ENCODE data around the gene SPINK14. TPM values are rescaled to one million over a fixed set of nuclear protein-coding genes. Genes with fewer than 3 reads are reported as not detected.

Gene SPINK14, protein sequence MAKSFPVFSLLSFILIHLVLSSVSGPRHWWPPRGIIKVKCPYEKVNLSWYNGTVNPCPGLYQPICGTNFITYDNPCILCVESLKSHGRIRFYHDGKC
- total RNA-seq = not detected in 3 replicates

- H3K4me3 Mint-ChIP-seq = no peak within 1 kb of the TSS
- no peaks in the 10 kb centered on the region for H3K9me3 Mint-ChIP-seq
- peaks cover 6% of the 10 kb centered on the region for H3K27me3 Mint-ChIP-seq (ENCODE audit: low read depth)
- DNase-seq (ENCODE audit: low spot score in 2 of 2, unreplicated experiment in 2 of 2) = no peak
- TF ChIP-seq CTCF (IDR thresholded peaks at IDR 0.05; ENCODE audit: unreplicated experiment) = no peak
- H3K27ac Mint-ChIP-seq = no peak within 1 kb of the TSS
- H3K36me3 Mint-ChIP-seq = no peaks in the 10 kb centered on the region
- no peaks in the 10 kb centered on the region for H3K4me1 Mint-ChIP-seq
Measured at GRCh38 chr5:148168246-148168645, at the start of gene SPINK14. Gene SPINK14 (plus strand): TSS chr5:148168546. CDS start chr5:148169733, 1,187 bp downstream.

GRCh38 chr5:148120317-148120716 lies 48.0 kb upstream of the SPINK14 start:
- no peak overlapping the region for H3K4me3 Mint-ChIP-seq
- no peaks in the 10 kb centered on the region for H3K27me3 Mint-ChIP-seq (ENCODE audit: low read depth)
- H3K36me3 Mint-ChIP-seq = peaks cover 40% of the 10 kb centered on the region
- H3K9me3 Mint-ChIP-seq = no peaks in the 10 kb centered on the region
- H3K27ac Mint-ChIP-seq = no peak overlapping the region
- DNase-seq (ENCODE audit: low spot score in 2 of 2, unreplicated experiment in 2 of 2) = no peak
- no peaks in the 10 kb centered on the region for H3K4me1 Mint-ChIP-seq
- TF ChIP-seq CTCF (IDR thresholded peaks at IDR 0.05; ENCODE audit: unreplicated experiment) = no peak

DNA sequence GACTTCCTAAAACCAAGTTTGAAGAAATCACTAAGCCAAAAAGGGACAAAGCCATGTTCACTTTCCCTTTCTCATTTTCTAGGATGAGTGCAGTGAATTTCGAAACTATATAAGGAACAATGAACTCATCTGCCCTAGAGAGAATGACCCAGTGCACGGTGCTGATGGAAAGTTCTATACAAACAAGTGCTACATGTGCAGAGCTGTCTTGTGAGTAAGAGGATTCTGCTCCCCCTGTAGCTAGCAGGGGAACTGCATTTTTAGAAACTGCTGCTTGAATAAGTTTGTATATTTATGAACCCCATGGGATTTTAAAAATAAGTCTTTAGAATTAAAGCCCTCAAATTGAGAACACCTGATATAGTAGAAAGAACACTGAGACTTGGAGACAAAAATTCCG lies 42.7 kb upstream of the SPINK14 start:
- no peak for TF ChIP-seq CTCF (IDR thresholded peaks at IDR 0.05; ENCODE audit: unreplicated experiment)
- H3K27me3 Mint-ChIP-seq (ENCODE audit: low read depth) = no peaks in the 10 kb centered on the region
- H3K27ac Mint-ChIP-seq = no peak overlapping the region

DNA sequence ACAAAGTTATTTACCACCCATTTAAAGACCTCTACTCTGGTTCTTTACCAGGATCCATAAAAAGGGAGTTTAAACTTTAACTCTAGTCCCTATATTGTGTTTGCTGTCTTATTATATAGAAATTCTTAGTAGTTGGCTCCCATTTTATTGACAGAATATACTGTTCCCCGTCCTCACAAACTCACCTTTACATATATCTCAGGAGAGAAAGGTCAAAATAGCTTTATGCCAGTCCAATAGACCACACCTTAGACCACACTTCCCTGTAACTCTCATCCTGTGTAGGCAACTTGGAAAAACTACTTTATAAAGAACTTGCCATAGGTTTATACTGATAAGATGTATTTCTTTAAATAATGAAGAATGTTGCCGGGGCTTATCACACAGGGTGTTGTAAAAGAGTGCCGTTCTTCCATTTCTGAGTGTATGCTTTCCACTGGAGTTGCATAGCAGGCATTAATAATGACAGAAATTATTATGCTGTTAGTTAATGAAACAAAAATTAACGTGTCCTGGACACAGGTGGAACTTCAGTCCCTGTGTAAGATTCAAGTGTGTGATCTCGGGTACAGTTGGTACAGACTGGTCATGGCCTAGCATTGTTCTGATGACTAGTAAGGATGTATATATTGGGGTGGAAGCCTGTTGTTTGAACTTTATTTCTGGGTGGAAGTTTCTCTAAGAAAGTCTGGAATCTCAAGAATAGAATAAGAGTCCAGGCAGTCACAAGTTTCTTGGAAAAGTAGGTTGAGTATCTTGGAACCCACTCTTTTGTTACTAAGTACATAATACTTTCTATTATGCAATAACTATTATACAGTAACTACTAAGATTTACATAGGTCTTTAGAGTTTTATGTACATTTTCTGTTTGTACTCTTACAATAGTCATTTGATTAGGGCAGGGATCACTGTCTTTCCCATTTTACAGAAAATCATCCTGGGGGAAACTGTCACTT lies 33.0 kb upstream of the SPINK14 start:
- no peak for DNase-seq (ENCODE audit: low spot score in 2 of 2, unreplicated experiment in 2 of 2)
- Mint-ChIP-seq H3K27me3 (ENCODE audit: low read depth) (no peaks in the 10 kb centered on the region), H3K36me3 (peaks cover 18% of the 10 kb centered on the region), H3K27ac (no peak overlapping the region), H3K4me3 (no peak overlapping the region), H3K9me3 (no peaks in the 10 kb centered on the region), H3K4me1 (no peaks in the 10 kb centered on the region)
- no peak for TF ChIP-seq CTCF (IDR thresholded peaks at IDR 0.05; ENCODE audit: unreplicated experiment)

More for the DNA sequence above, 42.7 kb upstream of the SPINK14 start:
- no peak for DNase-seq (ENCODE audit: low spot score in 2 of 2, unreplicated experiment in 2 of 2)
- Mint-ChIP-seq H3K4me1 (no peaks in the 10 kb centered on the region), H3K9me3 (peaks cover 6% of the 10 kb centered on the region), H3K4me3 (no peak overlapping the region), H3K36me3 (peaks cover 25% of the 10 kb centered on the region)

DNA sequence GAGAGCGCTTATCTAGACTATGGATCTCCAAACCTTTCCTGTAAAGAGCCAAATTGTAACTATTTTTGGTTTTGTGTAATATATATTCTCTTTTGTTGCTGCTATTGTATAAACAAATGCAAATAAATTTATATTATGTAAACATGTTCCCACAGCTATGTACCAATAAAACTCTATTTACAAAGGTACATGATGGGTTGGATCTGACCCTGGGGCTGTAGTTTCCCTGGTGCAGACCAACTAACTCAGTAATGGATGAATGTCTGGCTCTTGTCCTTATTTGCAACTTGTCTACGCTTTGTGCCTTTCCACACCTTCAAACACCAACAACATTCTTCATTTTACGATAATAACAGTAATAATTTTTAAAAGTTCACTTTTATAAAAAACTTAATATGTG lies 27.5 kb upstream of the SPINK14 start:
- no peak overlapping the region for H3K4me3 Mint-ChIP-seq
- no peak overlapping the region for H3K27ac Mint-ChIP-seq
- H3K4me1 Mint-ChIP-seq = peaks cover 10% of the 10 kb centered on the region
- no peaks in the 10 kb centered on the region for H3K9me3 Mint-ChIP-seq
- no peak for TF ChIP-seq CTCF (IDR thresholded peaks at IDR 0.05; ENCODE audit: unreplicated experiment)
- no peak for DNase-seq (ENCODE audit: low spot score in 2 of 2, unreplicated experiment in 2 of 2)
- H3K36me3 Mint-ChIP-seq = peaks cover 6% of the 10 kb centered on the region
- H3K27me3 Mint-ChIP-seq (ENCODE audit: low read depth) = no peaks in the 10 kb centered on the region

Measured in mesothelial cell of epicardium (in vitro differentiated cells).